ENCODE data around the gene BNC2.

DNA sequence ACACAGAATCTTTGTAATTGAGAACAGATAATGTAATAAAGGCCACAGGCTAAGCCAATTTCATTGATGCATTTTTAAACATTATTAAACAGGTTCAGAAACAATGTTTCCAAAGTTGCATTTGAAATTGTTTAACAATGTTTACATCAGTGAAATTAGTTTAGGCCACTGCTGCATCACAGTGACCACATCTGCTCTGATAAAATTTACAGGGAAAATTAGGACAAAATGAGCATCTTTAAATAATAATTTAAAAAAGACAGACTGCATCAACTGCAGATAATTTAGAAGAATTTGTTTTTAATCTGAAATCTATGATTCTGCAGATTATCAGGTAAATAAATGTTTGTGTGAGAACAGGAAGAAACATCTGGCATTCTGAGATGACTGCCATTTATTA, 420.4 kb downstream of the BNC2 start:
- TF ChIP-seq, protein P1, sequence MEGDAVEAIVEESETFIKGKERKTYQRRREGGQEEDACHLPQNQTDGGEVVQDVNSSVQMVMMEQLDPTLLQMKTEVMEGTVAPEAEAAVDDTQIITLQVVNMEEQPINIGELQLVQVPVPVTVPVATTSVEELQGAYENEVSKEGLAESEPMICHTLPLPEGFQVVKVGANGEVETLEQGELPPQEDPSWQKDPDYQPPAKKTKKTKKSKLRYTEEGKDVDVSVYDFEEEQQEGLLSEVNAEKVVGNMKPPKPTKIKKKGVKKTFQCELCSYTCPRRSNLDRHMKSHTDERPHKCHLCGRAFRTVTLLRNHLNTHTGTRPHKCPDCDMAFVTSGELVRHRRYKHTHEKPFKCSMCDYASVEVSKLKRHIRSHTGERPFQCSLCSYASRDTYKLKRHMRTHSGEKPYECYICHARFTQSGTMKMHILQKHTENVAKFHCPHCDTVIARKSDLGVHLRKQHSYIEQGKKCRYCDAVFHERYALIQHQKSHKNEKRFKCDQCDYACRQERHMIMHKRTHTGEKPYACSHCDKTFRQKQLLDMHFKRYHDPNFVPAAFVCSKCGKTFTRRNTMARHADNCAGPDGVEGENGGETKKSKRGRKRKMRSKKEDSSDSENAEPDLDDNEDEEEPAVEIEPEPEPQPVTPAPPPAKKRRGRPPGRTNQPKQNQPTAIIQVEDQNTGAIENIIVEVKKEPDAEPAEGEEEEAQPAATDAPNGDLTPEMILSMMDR (conservative IDR thresholded peaks at IDR 0.05; ENCODE audit: low read length) = no peak
- no peak for TF ChIP-seq EZH2phosphoT487 (IDR thresholded peaks at IDR 0.05; ENCODE audit: borderline replicate concordance, low read depth, low read length)

Data from OCI-LY7 (cell line).